GM18873 (cell line): ENCODE data around the gene AEBP1.

Source experiments
- ATAC-seq: cut with Tn5 transposase; IDR thresholded peaks from one replicate; pipeline ENCODE4 v1.9.1; 2021; ENCODE audit warnings: mild to moderate bottlenecking, moderate library complexity, moderate number of reproducible peaks; ENCODE audit not compliant: unreplicated experiment, low FRiP score

Gene AEBP1

DNA sequence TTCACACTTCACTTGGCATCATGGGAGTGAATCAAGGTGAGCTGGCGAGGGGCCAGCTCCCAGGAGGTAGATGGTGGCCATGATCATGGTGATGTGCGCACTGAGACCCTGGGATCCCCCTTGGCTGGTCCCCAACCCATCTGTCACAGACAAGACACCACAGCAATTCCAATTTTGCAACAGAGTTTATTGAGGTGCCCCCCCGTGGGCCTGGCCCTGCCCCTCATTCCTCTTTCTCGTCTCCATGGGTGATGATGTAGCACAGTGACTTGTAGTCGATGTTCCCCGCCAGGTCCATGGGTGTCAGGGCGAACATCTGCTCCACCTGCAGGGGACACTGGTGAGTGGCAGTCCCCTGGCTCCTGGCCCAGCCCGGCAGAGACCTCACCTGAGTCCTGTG is 34.6 kb downstream of the AEBP1 start:
- ATAC-seq: no peak

DNA sequence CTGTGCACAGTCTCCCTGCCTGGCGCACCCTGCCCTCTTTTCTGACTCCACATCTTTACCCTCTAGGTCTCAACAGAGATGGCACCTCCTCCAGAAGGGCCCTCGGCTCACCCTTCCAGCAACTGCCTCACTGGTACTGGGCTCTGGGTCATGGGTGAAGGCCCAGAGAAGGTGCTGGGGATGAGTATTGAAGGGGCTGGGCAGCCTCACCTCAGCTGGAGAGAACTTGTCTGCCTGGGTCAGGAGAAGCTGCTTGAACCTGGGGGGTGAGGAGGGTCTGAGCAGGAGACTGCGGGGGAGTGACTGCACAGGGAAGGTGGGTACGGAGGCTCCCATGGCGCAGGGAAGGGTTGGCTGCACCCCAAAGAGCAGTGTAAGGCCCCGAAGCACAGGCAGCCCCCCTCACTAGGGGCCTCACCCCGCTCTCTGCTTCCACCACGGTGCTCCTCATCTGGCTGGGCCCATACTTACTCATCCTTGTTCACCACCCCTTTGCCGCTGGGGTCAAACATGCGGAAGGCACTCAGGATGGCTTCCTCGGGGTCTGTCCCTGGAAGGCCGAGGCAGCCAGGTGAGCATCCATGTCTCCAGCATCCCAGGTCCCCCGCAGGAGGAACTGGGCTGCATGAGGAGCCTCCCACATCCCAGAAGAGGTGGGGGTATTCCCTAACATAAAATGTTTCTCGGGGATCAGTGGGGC is 35.3 kb downstream of the AEBP1 start:
- no peak for ATAC-seq

GRCh38 chr7:44140341-44140740 is 36.2 kb downstream of the AEBP1 start:
- ATAC-seq: no peak

DNA sequence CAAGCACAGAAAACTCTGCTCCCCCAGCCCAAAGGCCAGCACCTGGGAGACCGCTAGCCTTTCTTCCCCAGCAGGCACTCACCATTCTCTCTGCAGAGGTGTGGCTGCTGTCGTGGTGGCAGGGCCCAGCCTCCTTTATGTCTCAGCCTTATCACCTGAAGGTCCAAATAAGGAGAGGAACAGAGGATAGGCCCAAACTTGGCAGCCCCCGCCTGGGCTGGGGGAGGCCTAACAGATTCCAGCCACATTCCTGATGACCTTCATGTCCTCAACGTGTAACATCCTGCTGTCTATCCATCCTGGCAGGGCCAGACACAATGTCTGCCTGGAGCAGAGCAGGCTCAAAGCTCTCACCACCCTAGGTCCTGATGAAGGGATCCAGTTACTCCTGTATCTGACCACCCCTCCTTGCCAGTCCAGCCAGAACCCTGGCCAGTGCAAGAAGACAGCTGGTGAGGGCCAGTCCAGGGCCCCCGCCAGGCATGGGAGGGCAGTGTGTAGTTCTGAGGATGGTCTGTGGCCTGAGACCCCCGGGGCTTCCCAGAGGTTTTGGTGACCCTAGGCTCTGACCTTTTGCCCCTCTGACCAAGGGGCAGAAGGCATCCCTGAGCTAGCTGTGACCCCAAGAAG is 37.2 kb downstream of the AEBP1 start, which contains the start of gene MYL7:
Gene MYL7, minus strand, starts transcription at position 112 of the 630 bp plus-strand sequence. Its CDS starts 27 bp downstream, at position 85.
- no peak for ATAC-seq

- no peak for ATAC-seq
Measured at GRCh38 chr7:44142028-44142427, 37.9 kb downstream of the AEBP1 start.

DNA sequence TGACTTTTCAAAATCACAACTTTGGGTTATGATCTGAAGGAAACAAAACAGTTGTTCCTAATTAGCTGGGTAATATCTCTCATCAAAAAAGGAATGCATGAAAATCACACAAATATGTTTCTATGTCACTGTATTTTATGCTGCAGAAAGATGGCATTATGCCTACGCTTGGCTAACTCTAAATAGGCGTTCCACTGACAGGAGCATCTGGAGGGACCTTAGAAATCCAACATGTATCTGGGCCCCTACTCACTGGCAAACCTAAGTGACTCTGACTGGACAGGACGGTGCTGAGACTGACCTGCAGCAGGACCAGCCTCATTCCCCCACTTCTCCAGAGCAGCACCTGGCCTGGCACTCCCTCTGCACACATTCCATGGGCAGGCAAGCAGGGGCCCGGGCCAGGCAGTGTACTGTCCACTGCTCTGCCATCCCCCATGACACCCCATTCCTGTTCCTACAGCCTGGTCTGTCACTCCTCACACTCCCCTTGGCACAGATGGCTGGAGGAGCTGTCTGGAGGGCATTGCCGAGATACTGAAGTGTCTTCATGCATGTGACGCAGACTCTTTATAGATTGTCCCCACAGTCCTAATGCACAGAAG is 39.6 kb downstream of the AEBP1 start:
- ATAC-seq: no peak

DNA sequence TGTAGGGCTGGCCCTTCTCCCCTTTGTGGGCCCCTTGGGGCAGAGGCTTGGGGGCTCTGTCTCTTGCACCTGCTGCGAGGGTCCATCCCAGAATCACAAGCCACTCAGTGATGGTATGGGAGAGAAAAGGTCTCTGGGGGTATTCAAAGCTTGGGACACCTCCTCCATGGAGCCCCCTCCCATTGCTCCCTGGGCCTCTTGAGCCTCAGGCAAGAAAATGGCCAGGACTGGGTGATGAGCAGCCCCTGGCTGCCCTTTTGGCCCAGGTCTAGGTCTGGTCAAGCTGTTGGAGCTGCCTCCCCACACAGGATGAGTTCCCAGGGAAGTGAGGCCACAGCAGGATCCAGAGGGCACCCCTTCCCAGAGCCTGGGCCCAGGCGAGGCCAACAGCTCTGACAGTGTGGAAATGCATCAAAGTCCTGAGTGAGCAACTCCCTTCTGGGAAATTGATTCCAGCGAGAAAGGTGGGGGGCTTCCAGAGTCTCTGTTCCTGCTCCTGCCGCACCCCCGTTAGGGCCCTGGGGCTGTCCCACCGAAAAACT is 40.4 kb downstream of the AEBP1 start:
- no peak for ATAC-seq

DNA sequence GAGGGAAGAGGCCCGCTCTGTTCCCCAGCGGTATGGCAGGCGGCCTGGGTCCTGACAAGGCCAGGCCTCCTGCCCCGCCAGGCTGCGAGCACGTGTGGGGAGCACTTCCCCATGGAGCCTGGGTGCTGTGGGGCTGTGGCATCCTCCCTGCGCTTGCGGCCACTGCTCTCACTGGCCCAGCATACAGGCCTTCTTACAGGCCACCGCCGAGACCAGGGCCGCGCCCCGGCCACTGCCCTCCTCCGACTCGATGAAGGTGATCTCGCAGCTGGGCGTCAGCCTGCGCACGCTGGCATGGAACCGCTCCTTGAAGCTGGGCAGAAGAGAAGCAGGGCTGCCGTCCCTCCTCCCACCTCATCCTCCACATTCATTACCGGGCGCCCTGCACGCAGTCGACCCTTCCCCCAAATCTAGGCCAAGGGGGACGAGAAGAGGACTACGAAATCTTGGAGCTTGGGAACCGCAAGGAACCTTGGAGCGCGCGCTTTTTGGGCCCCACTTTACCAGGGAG is 40.9 kb downstream of the AEBP1 start:
- no peak for ATAC-seq

DNA sequence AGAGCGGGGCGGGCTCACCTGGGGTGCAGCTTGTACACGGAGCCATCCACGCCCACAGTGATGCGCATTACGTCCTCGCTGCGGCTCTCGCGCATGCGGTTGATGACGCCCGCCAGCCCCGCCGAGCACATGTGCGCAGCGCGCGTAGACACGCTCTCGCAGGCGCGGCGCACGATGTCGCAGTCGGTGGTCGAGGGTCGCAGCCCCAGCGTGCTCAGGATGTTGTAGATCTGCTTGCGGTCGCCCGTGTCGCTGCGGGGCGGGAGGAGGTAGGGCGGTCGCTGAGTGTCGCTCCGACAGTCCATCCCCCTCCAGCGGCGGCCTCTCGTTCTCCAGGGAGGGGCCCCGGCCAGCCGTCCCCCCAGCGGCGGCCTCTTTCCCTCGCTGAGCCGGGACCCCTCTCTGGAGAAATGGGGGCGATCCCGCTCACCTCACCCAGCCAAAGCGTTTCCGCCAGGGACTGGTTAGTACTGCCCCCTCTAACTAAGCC is 41.4 kb downstream of the AEBP1 start:
- ATAC-seq: no peak

GRCh38 chr7:44145969-44146911 is 42.1 kb downstream of the AEBP1 start:
- ATAC-seq: no peak

- no peak for ATAC-seq
Measured at GRCh38 chr7:44147026-44147991, 43.2 kb downstream of the AEBP1 start.

DNA sequence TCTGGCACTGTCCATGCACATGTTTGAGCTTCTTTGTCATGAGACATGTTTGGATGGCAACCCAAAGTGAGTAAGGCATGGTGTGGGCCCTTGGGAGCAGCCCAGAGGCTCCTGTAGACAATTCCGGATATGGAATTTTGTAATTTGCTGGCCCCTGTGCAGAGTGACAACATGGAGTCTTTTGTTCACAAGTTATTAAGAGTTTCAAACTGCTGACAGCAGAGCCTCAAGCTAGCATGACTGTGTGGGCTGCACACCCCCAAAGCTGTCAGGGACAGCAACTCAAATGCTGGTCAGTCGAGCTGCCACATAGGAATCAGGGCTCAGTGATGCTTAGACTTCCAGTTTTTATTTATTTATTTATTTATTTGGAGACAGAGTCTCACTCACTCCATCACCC is 44.0 kb downstream of the AEBP1 start:
- ATAC-seq: no peak

DNA sequence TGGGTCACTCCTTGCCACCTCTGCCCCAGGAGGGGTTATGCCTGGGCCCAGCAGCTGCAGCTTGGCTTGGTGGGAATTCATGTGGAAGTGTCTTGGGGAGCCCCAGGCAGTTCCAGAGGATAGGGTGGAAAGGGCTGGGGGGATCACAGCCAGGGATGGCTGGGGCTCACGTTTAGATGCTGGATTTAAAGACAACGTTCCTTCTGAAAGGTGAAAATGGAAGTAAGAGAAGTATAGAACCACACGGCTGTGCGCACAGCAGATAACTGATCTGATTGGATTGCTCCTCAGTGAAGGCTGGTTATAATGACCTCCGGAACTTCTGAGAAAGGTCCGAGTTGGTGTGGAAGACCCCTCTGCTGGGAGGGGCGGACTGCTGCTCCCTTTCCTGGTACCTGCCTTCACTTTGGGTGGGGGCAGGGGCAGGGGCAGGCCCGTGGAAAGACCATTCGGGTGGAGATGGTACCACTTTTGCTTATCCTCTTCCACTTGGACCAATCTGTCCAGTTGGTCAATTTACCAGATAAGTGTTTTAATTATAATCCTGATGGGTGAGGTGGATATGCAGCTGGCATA is 44.9 kb downstream of the AEBP1 start:
- no peak for ATAC-seq

- ATAC-seq: no peak
Measured at GRCh38 chr7:44149571-44150465, 45.7 kb downstream of the AEBP1 start.

DNA sequence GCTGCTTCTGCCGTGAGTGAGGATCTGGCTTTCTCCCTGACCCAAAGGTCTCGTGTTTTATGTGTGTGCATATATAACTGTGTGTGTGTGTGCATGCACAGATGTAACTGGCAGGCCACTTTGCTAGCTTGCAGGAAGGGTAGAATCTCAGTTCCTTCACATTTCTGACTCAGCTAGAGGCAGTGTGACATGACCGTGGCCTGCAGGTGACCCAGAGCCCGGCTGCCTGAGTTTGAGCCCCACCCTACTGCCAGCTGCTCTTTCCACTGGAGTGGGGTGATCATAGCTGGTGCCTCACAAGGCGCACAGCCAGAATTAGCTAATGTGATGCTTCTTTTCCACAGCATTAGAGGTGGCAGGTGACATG is 46.3 kb downstream of the AEBP1 start:
- no peak for ATAC-seq

DNA sequence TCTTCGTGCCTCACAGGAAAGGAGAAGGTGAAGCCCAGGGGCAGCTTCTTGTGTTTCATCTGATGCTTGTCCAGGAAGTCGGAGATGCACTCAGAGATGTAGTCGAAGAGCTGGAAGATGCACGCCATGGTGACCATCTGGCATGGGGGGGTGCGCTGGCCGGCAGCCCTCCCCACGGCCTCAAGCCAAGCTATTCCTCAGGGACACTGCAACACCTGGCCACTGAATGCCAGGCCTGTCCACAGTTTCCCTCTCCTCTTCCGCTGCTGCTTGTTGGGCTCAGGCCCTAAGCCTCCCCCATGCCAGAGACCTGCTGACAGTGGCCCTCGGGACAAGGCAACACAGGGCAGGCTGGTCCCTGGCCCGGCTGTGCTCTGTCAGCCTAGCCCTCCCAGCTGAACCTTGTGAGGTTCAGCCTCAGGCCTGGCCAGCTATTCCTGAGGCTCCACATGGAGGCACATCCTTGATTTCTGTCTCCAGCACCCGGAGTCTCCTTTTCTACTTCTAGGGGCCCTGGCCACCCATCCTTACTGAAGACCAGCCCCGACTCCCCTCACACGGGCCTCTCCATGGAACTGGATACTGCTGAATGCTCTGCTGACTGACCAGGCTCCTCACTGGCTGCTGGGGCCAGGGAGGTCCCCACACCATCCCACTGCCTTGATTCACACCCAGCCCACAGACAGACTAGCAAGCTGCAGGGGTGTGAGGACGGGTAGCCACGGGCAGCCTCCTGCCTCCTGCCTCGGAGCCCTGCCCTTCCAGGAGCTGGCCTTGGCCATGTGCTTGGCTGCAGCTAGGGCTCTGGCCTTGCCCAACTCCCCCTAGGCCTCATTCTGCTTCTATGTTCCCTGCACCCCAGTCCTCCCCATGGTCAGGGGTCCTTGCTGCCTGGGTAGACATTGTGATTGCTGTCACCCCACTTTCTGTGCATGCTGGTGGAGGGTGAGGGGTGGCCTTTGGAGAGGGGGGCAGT is 47.1 kb downstream of the AEBP1 start:
- no peak for ATAC-seq

GRCh38 chr7:44151956-44152355 is 47.8 kb downstream of the AEBP1 start:
- ATAC-seq: no peak
